ENCODE measurements around the gene CHRNA10. TPM values are rescaled to one million over a fixed set of nuclear protein-coding genes. Genes with fewer than 3 reads are reported as not detected.

Gene CHRNA10
- total and polyA plus RNA-seq, 2 of the 13 experiments (the other 11 are each of a cell fraction or from before 2014, with no cell fraction given) = 0.53 to 0.71 TPM

- TF ChIP-seq, protein P1, sequence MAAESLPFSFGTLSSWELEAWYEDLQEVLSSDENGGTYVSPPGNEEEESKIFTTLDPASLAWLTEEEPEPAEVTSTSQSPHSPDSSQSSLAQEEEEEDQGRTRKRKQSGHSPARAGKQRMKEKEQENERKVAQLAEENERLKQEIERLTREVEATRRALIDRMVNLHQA (CRISPR knock-in tag; IDR thresholded peaks at IDR 0.05) = no peak
- no peak for TF ChIP-seq TMF1 (CRISPR knock-in tag; IDR thresholded peaks at IDR 0.05; ENCODE audit: low read depth)
- TF ChIP-seq SNRNP70 (IDR thresholded peaks at IDR 0.05; ENCODE audit: low read depth, low read length) = no peak
Observed at GRCh38 chr11:3638513-3638912, 32.7 kb downstream of the CHRNA10 start (continued).

GRCh38 chr11:3637201-3637600 is 34.0 kb downstream of the CHRNA10 start:
- 40% methylated on average over 6 of the region's 13 CpGs for WGBS (ENCODE audit: low lambda C conversion rate)
- Histone ChIP-seq H3K4me1 (ENCODE audit: insufficient read depth, low read length) (no peaks in the 10 kb centered on the region), H3K27me3 (ENCODE audit: control insufficient read depth in 1 of 2, insufficient read depth in 2 of 2, low read length in 2 of 2) (peaks cover 4 to 42% of the 10 kb centered on the region in 2 experiments; a peak in 4 of 5 replicates), H4K20me1 (ENCODE audit: insufficient read depth, low read length) (no peaks in the 10 kb centered on the region; the same call in 1 of the 2 replicates), H3K9me3 (ENCODE audit: low read length) (no peaks in the 10 kb centered on the region), H3K36me3 (replicated peaks in 1 of 2; ENCODE audit: control insufficient read depth in 1 of 2, insufficient read depth in 2 of 2, low read length in 2 of 2) (no peaks in the 10 kb centered on the region), H3K9ac (ENCODE audit: insufficient read depth, low read depth, low read length) (no peak overlapping the region), H3K4me2 (ENCODE audit: low read depth, low read length) (no peak overlapping the region), H3K79me2 (ENCODE audit: insufficient read depth, low read length) (no peaks in the 10 kb centered on the region), H3K27ac (ENCODE audit: extremely low read length, insufficient read depth, low read length) (no peak overlapping the region), H3K4me3 (replicated peaks in 1 of 3; ENCODE audit: insufficient read depth in 1 of 3, low read depth in 2 of 3, low read length in 3 of 3) (no peak overlapping the region), H2AFZ (ENCODE audit: low read length) (no peak overlapping the region)
- in situ Hi-C loops (cut with HindIII; ENCODE audit: extremely low pct_ligation_motif_present, low pct_unique_long_range_greater_than_20kb) = no loop called here
- FAIRE-seq (no peak), ATAC-seq (no peak), DNase-seq (ENCODE audit: low spot score) (no peak)
- intact Hi-C loops (cut with micrococcal nuclease; ENCODE audit: unreplicated experiment) = no loop called here
- POLR2A ChIA-PET = no interaction called here
- BruUV-seq (replicated peaks) = no TSS peak
- CTCF ChIA-PET (ENCODE audit: low intra/inter-chr PET ratio, low total read pairs) = no interaction called here
- no peak for TF ChIP-seq BCL6 (CRISPR knock-in tag; IDR thresholded peaks at IDR 0.05)
- no peak for TF ChIP-seq RBAK (CRISPR knock-in tag; IDR thresholded peaks at IDR 0.05)
- no peak for TF ChIP-seq ZNF687 (CRISPR knock-in tag; IDR thresholded peaks at IDR 0.05)
- TF ChIP-seq HHEX (CRISPR knock-in tag; IDR thresholded peaks at IDR 0.05) = no peak
- TF ChIP-seq CC2D1A (CRISPR knock-in tag; IDR thresholded peaks at IDR 0.05) = no peak
- TF ChIP-seq POLR2AphosphoS2 (IDR thresholded peaks at IDR 0.05; ENCODE audit: low read depth, low read length) = no peak
- no peak for TF ChIP-seq REL (CRISPR knock-in tag; conservative IDR thresholded peaks at IDR 0.05)
- no peak for TF ChIP-seq MXD4 (CRISPR knock-in tag; IDR thresholded peaks at IDR 0.05)
- TF ChIP-seq, protein P2, sequence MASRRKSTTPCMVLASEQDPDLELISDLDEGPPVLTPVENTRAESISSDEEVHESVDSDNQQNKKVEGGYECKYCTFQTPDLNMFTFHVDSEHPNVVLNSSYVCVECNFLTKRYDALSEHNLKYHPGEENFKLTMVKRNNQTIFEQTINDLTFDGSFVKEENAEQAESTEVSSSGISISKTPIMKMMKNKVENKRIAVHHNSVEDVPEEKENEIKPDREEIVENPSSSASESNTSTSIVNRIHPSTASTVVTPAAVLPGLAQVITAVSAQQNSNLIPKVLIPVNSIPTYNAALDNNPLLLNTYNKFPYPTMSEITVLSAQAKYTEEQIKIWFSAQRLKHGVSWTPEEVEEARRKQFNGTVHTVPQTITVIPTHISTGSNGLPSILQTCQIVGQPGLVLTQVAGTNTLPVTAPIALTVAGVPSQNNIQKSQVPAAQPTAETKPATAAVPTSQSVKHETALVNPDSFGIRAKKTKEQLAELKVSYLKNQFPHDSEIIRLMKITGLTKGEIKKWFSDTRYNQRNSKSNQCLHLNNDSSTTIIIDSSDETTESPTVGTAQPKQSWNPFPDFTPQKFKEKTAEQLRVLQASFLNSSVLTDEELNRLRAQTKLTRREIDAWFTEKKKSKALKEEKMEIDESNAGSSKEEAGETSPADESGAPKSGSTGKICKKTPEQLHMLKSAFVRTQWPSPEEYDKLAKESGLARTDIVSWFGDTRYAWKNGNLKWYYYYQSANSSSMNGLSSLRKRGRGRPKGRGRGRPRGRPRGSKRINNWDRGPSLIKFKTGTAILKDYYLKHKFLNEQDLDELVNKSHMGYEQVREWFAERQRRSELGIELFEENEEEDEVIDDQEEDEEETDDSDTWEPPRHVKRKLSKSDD (CRISPR knock-in tag; IDR thresholded peaks at IDR 0.05; ENCODE audit: low read depth) = no peak
- no peak for TF ChIP-seq ZBTB3 (CRISPR knock-in tag; IDR thresholded peaks at IDR 0.05; ENCODE audit: borderline replicate concordance, low read depth)
- no peak for TF ChIP-seq CENPT (CRISPR knock-in tag; IDR thresholded peaks at IDR 0.05; ENCODE audit: low read depth)
- TF ChIP-seq, protein P3, sequence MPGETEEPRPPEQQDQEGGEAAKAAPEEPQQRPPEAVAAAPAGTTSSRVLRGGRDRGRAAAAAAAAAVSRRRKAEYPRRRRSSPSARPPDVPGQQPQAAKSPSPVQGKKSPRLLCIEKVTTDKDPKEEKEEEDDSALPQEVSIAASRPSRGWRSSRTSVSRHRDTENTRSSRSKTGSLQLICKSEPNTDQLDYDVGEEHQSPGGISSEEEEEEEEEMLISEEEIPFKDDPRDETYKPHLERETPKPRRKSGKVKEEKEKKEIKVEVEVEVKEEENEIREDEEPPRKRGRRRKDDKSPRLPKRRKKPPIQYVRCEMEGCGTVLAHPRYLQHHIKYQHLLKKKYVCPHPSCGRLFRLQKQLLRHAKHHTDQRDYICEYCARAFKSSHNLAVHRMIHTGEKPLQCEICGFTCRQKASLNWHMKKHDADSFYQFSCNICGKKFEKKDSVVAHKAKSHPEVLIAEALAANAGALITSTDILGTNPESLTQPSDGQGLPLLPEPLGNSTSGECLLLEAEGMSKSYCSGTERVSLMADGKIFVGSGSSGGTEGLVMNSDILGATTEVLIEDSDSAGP (CRISPR knock-in tag; IDR thresholded peaks at IDR 0.05; ENCODE audit: borderline replicate concordance) = no peak
- no peak for TF ChIP-seq ZNF331 (CRISPR knock-in tag; IDR thresholded peaks at IDR 0.05)
